Measurements from ENCODE around the gene NPPA.

DNA sequence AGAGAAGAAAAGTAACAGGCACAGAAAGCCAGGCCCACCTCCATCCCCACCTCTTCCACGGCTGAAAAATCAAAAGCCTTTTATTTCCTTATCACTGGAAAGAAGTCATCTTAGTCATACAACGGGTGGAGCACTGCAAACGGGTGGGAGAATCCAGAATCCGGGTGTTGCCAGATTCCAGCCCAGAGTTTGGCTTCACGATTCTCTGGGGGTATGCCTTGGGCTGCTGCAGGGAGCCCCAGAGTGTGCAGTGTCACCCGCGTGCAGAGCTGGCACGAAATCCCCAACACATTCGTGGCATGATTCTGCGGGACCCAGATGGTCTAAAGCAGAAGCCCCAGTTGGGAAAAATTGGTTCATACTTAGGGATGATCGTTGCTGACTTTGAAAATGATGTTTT lies 2.6 kb upstream of the NPPA start:
- TF ChIP-seq, protein P1, sequence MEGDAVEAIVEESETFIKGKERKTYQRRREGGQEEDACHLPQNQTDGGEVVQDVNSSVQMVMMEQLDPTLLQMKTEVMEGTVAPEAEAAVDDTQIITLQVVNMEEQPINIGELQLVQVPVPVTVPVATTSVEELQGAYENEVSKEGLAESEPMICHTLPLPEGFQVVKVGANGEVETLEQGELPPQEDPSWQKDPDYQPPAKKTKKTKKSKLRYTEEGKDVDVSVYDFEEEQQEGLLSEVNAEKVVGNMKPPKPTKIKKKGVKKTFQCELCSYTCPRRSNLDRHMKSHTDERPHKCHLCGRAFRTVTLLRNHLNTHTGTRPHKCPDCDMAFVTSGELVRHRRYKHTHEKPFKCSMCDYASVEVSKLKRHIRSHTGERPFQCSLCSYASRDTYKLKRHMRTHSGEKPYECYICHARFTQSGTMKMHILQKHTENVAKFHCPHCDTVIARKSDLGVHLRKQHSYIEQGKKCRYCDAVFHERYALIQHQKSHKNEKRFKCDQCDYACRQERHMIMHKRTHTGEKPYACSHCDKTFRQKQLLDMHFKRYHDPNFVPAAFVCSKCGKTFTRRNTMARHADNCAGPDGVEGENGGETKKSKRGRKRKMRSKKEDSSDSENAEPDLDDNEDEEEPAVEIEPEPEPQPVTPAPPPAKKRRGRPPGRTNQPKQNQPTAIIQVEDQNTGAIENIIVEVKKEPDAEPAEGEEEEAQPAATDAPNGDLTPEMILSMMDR (IDR thresholded peaks at IDR 0.05; ENCODE audit: low read length): no peak
- TF ChIP-seq EZH2 (IDR thresholded peaks at IDR 0.05; ENCODE audit: borderline replicate concordance, low read length): no peak

All from OCI-LY1 (cell line).